Measurements from ENCODE around the gene SELENON. TPM values are rescaled to one million over a fixed set of nuclear protein-coding genes. Genes with fewer than 3 reads are reported as not detected.

The SELENON gene
- total RNA-seq, 6 experiments from 2014 or later: 48.1 to 64.5 (median 58.8) TPM

GRCh38 chr1:25767437-25767770 is 32.6 kb upstream of the SELENON start:
- Mint-ChIP-seq H3K27ac (no peak overlapping the region), H3K9me3 (no peaks in the 10 kb centered on the region), H3K4me1 (ENCODE audit: low read depth) (peaks cover 8% of the 10 kb centered on the region), H3K36me3 (ENCODE audit: low read depth) (no peaks in the 10 kb centered on the region), H3K27me3 (ENCODE audit: insufficient read depth) (peaks cover 11% of the 10 kb centered on the region), H3K4me3 (no peak overlapping the region)
- TF ChIP-seq CTCF (IDR thresholded peaks at IDR 0.05): no peak
- DNase-seq: no peak

GRCh38 chr1:25768999-25769398 is 31.0 kb upstream of the SELENON start:
- H3K4me3 Mint-ChIP-seq: no peak overlapping the region
- no peak for TF ChIP-seq CTCF (IDR thresholded peaks at IDR 0.05)
- DNase-seq: no peak
- H3K27me3 Mint-ChIP-seq (ENCODE audit: insufficient read depth): peaks cover 11% of the 10 kb centered on the region
- no peak overlapping the region for H3K27ac Mint-ChIP-seq
- H3K9me3 Mint-ChIP-seq: no peaks in the 10 kb centered on the region
- H3K36me3 Mint-ChIP-seq (ENCODE audit: low read depth): no peaks in the 10 kb centered on the region
- peaks cover 24% of the 10 kb centered on the region for H3K4me1 Mint-ChIP-seq (ENCODE audit: low read depth)

- H3K36me3 Mint-ChIP-seq (ENCODE audit: low read depth): no peaks in the 10 kb centered on the region
- H3K9me3 Mint-ChIP-seq: no peaks in the 10 kb centered on the region
- no peak for DNase-seq
- H3K4me3 Mint-ChIP-seq: no peak overlapping the region
- peaks cover 32% of the 10 kb centered on the region for H3K4me1 Mint-ChIP-seq (ENCODE audit: low read depth)
- H3K27ac Mint-ChIP-seq: no peak overlapping the region
- peaks cover 16% of the 10 kb centered on the region for H3K27me3 Mint-ChIP-seq (ENCODE audit: insufficient read depth)
- no peak for TF ChIP-seq CTCF (IDR thresholded peaks at IDR 0.05)
These were observed 30.2 kb upstream of the SELENON start for GRCh38 chr1:25769625-25770383.

GRCh38 chr1:25770541-25771220 is 29.3 kb upstream of the SELENON start:
- H3K4me3 Mint-ChIP-seq: no peak overlapping the region
- peaks cover 37% of the 10 kb centered on the region for H3K4me1 Mint-ChIP-seq (ENCODE audit: low read depth)
- no peak for TF ChIP-seq CTCF (IDR thresholded peaks at IDR 0.05)
- no peak for DNase-seq
- peaks cover 20% of the 10 kb centered on the region for H3K27me3 Mint-ChIP-seq (ENCODE audit: insufficient read depth)
- no peaks in the 10 kb centered on the region for H3K36me3 Mint-ChIP-seq (ENCODE audit: low read depth)
- H3K27ac Mint-ChIP-seq: no peak overlapping the region
- H3K9me3 Mint-ChIP-seq: no peaks in the 10 kb centered on the region

- H3K4me3 Mint-ChIP-seq: no peak overlapping the region
- H3K36me3 Mint-ChIP-seq (ENCODE audit: low read depth): no peaks in the 10 kb centered on the region
- TF ChIP-seq CTCF (IDR thresholded peaks at IDR 0.05): no peak
- no peak for DNase-seq
- H3K9me3 Mint-ChIP-seq: no peaks in the 10 kb centered on the region
- peaks cover 24% of the 10 kb centered on the region for H3K27me3 Mint-ChIP-seq (ENCODE audit: insufficient read depth)
- H3K4me1 Mint-ChIP-seq (ENCODE audit: low read depth): peaks cover 38% of the 10 kb centered on the region
- no peak overlapping the region for H3K27ac Mint-ChIP-seq
These were observed 28.5 kb upstream of the SELENON start for GRCh38 chr1:25771221-25772114.

Data from HFFc6 (cell line).